HEK293T (cell line): Measurements from ENCODE around the gene SH3PXD2A.

Source experiments
- ARNT ChIP-seq: fragments of 450-650 bp; IDR thresholded peaks from 2 replicates; pipeline ENCODE4 v1.6.1; 2017; ENCODE audit warnings: mild to moderate bottlenecking
- ELF4 ChIP-seq: fragments of 450-650 bp; IDR thresholded peaks from 2 replicates; pipeline ENCODE4 v1.6.1; 2017; ENCODE audit warnings: antibody characterized with exemption
- FOXK2 ChIP-seq: fragments of 450-650 bp; IDR thresholded peaks from 2 replicates; pipeline ENCODE4 v1.6.1; 2016; ENCODE audit warnings: mild to moderate bottlenecking
- NFRKB ChIP-seq: fragments of 450-650 bp; IDR thresholded peaks from 2 replicates; pipeline ENCODE4 v1.6.1; 2016; ENCODE audit warnings: mild to moderate bottlenecking, moderate library complexity
- SP1 ChIP-seq: fragments of 450-650 bp; IDR thresholded peaks from 2 replicates; pipeline ENCODE4 v1.6.1; 2017
- SUZ12 ChIP-seq: fragments of 450-650 bp; IDR thresholded peaks from 2 replicates; pipeline ENCODE4 v1.6.1; 2016; ENCODE audit warnings: mild to moderate bottlenecking
- ZNF384 ChIP-seq: fragments of 450-650 bp; IDR thresholded peaks from 2 replicates; pipeline ENCODE4 v1.6.1; 2016

- no peak for TF ChIP-seq FOXK2
- TF ChIP-seq SUZ12: no peak
- no peak for TF ChIP-seq ELF4
- no peak for TF ChIP-seq ARNT
- TF ChIP-seq SP1: no peak
- no peak for TF ChIP-seq ZNF384
- TF ChIP-seq NFRKB: no peak
Measured at GRCh38 chr10:103622935-103623574, 232.3 kb downstream of the SH3PXD2A start.
